Measurements from ENCODE around the gene TMC6.
"Not testable (repeated sequence)": the region's sequence is repeated elsewhere in the genome, so short reads cannot be mapped to it uniquely, and the experiment has no call there.

Gene TMC6

DNA sequence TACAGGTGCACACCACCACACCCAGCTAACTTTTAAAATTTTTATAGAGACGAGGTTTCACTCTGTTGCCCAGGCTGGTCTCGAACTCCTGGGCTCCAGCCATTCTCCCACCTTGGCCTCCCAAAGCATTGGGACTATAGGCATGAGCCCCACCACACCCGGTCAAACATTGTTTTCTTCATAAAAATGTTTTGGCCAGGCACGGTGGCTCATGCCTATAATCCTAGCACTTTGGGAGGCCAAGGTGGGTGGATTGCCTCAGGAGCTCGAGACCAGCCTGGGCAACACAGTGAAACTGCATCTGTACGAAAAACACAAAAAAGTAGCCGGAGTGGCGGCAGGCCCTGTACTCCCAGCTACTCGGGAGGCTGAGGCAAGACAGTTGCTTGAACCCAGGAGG is 12.1 kb downstream of the TMC6 start:
- no peaks in the 10 kb centered on the region for H3K27me3 ChIP-seq (ENCODE audit: low read depth, low read length)
- peaks cover 0 to 6% of the 10 kb centered on the region in 2 donors for H3K36me3 ChIP-seq (ENCODE audit: control insufficient read depth in 1 of 2, insufficient read depth in 2 of 2, low read length in 2 of 2)
- H3K27ac ChIP-seq (ENCODE audit: low read length): no peak overlapping the region
- peaks cover 0 to 11% of the 10 kb centered on the region in 2 donors for H3K4me1 ChIP-seq (ENCODE audit: control insufficient read depth in 1 of 2, insufficient read depth in 2 of 2, low read length in 2 of 2)
- H3K4me3 ChIP-seq (ENCODE audit: low read depth in 1 of 2, low read length in 2 of 2): no peak overlapping the region
- no peaks in the 10 kb centered on the region for H3K9me3 ChIP-seq (ENCODE audit: control insufficient read depth in 1 of 2, low read length in 2 of 2)

DNA sequence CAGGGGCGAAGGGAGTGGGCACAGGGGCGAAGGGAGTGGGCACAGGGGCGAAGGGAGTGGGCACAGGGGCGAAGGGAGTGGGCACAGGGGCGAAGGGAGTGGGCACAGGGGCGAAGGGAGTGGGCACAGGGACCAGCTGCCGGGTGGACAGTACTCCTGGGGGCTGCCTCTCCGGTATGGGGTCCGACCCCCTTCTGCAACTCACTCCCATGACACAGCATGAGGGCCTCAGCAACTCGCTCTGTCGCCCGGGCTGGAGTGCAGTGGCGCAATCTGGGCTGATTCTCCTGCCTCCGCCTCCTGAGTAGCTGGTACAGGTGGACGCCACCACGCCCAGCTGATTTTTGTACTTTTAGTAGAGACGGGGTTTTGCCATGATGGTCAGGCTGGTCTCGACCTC is 12.8 kb downstream of the TMC6 start:
- not testable (repeated sequence) for H3K4me3 ChIP-seq (ENCODE audit: low read depth in 1 of 2, low read length in 2 of 2); H3K27ac ChIP-seq (ENCODE audit: low read length); H3K9me3 ChIP-seq (ENCODE audit: control insufficient read depth in 1 of 2, low read length in 2 of 2); H3K27me3 ChIP-seq (ENCODE audit: low read depth, low read length)
- Histone ChIP-seq H3K36me3 (ENCODE audit: control insufficient read depth in 1 of 2, insufficient read depth in 2 of 2, low read length in 2 of 2) (peaks cover 0 to 12% of the 10 kb centered on the region in 2 donors), H3K4me1 (ENCODE audit: control insufficient read depth in 1 of 2, insufficient read depth in 2 of 2, low read length in 2 of 2) (peaks cover 0 to 11% of the 10 kb centered on the region in 2 donors)

DNA sequence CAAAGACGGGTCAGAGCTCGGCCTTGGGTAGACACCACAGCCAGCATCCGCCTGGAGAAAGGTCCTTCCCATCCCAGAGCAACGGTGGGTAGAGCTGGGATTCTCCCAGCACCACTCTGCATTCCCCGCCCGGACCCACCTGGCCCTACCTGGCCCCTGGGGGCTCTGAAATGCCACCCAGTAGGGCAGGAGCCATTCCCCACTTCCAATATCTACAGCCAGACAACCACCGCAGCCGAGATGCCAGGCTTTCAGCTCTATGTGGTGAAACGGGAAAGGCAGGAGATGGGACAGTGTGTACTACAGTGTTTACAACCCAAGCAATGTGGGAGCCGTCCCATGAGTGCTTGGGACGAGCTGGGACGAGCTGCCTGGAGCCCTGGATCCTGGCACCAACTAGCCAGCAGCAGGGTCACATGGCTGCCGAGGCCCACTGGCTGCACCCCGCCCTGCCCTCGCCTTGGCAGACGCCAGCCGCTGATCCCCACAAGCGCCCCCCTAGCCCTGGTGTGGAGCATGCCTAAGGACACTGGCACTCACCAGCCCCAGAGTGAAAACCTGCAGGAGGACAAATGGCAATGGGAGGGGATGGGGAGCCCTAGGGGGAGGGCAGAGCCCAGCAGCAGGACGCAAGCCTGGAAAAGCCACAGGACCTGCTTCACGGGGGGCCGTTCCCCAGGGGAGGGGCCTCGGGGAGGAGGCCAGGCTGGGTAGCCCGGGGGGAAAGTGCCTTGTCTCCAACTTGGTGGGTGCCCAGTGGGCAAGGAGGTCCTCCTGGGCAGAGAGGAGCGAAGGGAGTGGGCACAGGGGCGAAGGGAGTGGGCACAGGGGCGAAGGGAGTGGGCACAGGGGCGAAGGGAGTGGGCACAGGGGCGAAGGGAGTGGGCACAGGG is 13.5 kb downstream of the TMC6 start:
- peaks cover 0 to 11% of the 10 kb centered on the region in 2 donors for H3K4me1 ChIP-seq (ENCODE audit: control insufficient read depth in 1 of 2, insufficient read depth in 2 of 2, low read length in 2 of 2)
- no peak overlapping the region for H3K27ac ChIP-seq (ENCODE audit: low read length)
- peaks cover 0 to 14% of the 10 kb centered on the region in 2 donors for H3K36me3 ChIP-seq (ENCODE audit: control insufficient read depth in 1 of 2, insufficient read depth in 2 of 2, low read length in 2 of 2)
- no peaks in the 10 kb centered on the region for H3K9me3 ChIP-seq (ENCODE audit: control insufficient read depth in 1 of 2, low read length in 2 of 2)
- H3K27me3 ChIP-seq (ENCODE audit: low read depth, low read length): no peaks in the 10 kb centered on the region
- H3K4me3 ChIP-seq (ENCODE audit: low read depth in 1 of 2, low read length in 2 of 2): no peak overlapping the region

DNA sequence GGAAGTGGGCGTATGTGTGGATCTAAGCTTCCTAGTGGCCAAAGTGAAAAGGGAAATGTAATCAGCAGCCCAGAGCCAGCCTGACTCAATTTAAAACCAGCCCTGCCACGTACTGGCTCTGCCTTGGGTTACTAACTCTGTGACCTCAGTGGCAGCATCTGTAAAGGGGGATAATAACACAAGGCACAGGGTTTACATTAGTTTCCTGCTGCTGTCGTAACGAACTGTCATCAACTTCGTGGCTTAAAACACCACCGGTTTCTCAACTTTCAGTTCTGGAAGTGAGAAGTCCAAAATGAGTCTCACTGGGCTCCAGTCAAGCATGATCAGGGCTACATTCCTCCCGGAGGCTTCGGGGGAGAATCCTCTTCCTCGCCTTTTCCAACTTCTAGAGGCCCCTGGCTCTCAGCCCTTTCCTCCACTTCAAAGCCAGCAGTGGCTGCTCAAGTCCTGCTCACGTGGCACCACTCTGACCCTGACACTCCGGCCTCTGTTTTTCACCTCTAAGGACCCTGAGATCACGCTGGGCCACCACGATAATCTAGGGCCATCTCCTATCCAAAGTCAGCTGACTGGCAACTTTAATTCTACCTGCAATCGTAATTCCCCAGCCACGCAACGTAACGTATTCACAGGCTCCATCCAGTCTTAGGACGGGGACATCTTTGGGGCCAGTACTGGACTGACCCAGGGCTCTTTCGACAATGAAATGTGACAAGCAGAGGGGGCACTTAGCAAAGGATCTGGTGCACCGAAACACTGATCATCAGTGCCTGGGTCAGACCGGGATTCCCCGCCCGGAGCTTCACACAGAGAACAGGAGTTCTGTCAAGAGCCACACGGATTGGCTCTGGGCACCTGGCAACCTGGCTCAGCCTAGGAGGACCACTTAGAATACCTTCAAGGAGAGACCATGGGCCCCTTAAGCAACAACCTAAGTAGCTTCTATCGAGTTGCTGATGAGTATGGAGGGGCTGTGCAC is 14.5 kb downstream of the TMC6 start:
- Histone ChIP-seq H3K27me3 (ENCODE audit: low read depth, low read length) (no peaks in the 10 kb centered on the region), H3K4me3 (ENCODE audit: low read depth in 1 of 2, low read length in 2 of 2) (no peak overlapping the region), H3K9me3 (ENCODE audit: control insufficient read depth in 1 of 2, low read length in 2 of 2) (no peaks in the 10 kb centered on the region), H3K4me1 (ENCODE audit: control insufficient read depth in 1 of 2, insufficient read depth in 2 of 2, low read length in 2 of 2) (peaks cover 0 to 11% of the 10 kb centered on the region in 2 donors), H3K27ac (ENCODE audit: low read length) (no peak overlapping the region), H3K36me3 (ENCODE audit: control insufficient read depth in 1 of 2, insufficient read depth in 2 of 2, low read length in 2 of 2) (peaks cover 5 to 14% of the 10 kb centered on the region in 2 donors)

DNA sequence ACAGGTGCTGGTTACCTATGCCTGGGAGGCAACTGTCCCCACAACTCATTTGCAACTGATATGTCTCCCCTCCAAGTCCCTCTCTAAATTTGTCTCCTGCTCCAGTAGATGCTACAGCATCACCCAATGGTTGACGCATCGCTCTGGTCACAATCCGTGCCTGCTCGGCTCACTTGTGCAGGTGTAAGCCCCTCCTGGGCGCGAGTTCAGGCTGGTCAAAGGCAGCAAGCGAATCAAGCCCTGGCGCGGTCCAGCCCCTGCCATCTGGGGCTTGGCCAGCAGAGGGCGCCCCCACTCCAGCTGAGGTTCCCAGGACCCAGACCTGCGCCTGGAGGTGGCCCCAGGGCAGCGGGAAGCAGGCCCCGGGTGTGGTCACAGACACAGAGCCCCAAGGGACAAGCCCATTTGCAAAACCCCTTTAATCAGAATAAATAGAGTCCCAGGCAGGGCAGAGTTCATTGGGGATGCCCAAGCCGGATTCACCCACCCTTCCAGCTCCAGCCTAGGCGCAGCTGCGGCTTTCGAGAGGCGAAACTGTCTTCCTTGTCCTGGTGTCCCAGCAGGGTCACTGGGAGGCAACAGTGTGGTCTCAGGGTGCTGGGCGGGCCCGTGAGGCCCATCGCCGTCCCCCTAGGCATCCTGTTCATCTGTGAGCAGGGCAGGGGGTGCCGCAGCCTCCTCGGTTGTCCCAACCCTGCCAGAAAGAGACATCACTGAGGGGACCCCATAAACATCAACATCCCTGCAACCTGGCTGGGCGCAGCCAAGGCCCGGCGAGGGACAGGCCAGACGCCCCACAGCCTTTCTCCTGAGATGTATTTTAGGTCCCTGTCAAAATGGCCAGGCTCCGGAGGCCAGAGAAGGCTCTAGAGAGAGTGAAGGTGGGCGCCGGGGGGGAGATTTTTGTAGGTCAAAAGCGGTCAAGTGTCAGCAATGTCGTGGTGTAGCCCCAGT is 15.8 kb downstream of the TMC6 start:
- Histone ChIP-seq H3K36me3 (ENCODE audit: control insufficient read depth in 1 of 2, insufficient read depth in 2 of 2, low read length in 2 of 2) (peaks cover 9 to 14% of the 10 kb centered on the region in 2 donors), H3K9me3 (ENCODE audit: control insufficient read depth in 1 of 2, low read length in 2 of 2) (no peaks in the 10 kb centered on the region), H3K4me3 (ENCODE audit: low read depth in 1 of 2, low read length in 2 of 2) (no peak overlapping the region), H3K27me3 (ENCODE audit: low read depth, low read length) (no peaks in the 10 kb centered on the region), H3K27ac (ENCODE audit: low read length) (no peak overlapping the region), H3K4me1 (ENCODE audit: control insufficient read depth in 1 of 2, insufficient read depth in 2 of 2, low read length in 2 of 2) (peaks cover 0 to 11% of the 10 kb centered on the region in 2 donors)

DNA sequence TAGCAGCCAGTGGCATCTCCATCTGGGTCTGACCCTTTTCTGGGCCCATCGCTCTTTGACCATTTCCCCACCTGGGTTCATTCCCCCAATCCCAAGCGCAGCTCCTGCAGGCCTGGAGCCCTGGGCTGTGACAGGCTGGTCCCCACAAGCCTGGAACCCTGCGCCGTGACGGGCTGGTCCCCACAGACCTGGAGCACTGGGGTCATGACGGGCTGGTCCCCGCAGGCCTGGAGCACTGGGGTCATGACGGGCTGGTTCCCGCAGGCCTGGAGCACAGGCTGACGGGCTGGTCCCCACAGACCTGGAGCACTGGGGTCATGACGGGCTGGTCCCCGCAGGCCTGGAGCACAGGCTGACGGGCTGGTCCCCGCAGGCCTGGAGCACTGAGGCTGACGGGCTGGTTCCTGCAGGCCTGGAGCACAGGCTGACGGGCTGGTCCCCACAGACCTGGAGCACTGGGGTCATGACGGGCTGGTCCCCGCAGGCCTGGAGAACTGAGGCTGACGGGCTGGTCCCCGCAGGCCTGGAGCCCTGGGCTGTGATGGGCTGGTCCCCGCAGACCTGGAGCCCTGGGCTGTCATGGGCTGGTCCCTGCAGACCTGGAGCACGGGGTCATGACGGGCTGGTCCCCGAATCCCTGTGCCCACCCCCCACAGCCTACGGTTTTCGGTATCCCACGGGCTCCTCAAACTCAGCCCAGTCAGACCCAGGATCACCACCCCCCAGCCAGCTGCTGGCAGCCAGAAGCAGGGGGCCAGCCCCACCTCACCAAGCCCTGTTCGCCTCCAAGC is 16.6 kb downstream of the TMC6 start:
- peaks cover 0 to 14% of the 10 kb centered on the region in 2 donors for H3K4me1 ChIP-seq (ENCODE audit: control insufficient read depth in 1 of 2, insufficient read depth in 2 of 2, low read length in 2 of 2)
- H3K36me3 ChIP-seq (ENCODE audit: control insufficient read depth in 1 of 2, insufficient read depth in 2 of 2, low read length in 2 of 2): peaks cover 12 to 14% of the 10 kb centered on the region in 2 donors
- H3K27ac ChIP-seq (ENCODE audit: low read length): no peak overlapping the region
- H3K4me3 ChIP-seq (ENCODE audit: low read depth in 1 of 2, low read length in 2 of 2): no peak overlapping the region
- H3K9me3 ChIP-seq (ENCODE audit: control insufficient read depth in 1 of 2, low read length in 2 of 2): no peaks in the 10 kb centered on the region
- no peaks in the 10 kb centered on the region for H3K27me3 ChIP-seq (ENCODE audit: low read depth, low read length)

DNA sequence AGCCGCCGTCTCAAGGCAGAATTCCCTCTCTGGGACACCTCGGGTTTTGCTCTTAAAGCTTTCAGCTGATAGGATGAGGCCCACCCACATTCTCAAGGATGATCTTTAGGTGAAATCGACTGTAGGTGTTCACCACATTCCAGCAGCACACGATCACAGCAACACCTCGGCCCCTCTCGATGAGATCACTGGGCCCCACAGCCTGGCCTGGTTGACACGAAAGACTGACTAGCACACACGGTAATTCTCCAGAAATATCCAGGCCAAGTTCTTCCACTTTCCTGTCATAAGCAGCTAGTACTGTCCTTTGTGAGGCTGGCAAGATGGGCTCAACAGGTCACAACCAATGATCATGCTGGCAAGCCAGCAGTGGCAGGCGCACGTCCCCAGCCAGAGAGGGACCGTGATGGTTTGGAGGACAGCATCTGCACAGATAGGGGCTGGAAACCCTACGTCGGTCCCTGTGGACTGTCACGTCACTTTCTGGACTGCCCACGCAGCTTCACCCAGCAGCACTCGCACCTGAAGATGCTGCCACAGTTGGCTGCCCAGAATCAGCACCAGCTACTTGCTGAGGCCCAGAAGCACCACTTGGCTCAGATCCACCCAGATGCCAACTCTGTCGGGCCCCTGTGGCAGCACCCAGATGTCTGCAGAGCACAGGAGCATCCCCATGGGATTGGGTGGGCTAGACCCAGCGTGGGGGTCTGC is 17.4 kb downstream of the TMC6 start:
- H3K9me3 ChIP-seq (ENCODE audit: control insufficient read depth in 1 of 2, low read length in 2 of 2): no peaks in the 10 kb centered on the region
- peaks cover 0 to 14% of the 10 kb centered on the region in 2 donors for H3K4me1 ChIP-seq (ENCODE audit: control insufficient read depth in 1 of 2, insufficient read depth in 2 of 2, low read length in 2 of 2)
- H3K4me3 ChIP-seq (ENCODE audit: low read depth in 1 of 2, low read length in 2 of 2): no peak overlapping the region
- peaks cover 12 to 14% of the 10 kb centered on the region in 2 donors for H3K36me3 ChIP-seq (ENCODE audit: control insufficient read depth in 1 of 2, insufficient read depth in 2 of 2, low read length in 2 of 2)
- no peak overlapping the region for H3K27ac ChIP-seq (ENCODE audit: low read length)
- no peaks in the 10 kb centered on the region for H3K27me3 ChIP-seq (ENCODE audit: low read depth, low read length)

DNA sequence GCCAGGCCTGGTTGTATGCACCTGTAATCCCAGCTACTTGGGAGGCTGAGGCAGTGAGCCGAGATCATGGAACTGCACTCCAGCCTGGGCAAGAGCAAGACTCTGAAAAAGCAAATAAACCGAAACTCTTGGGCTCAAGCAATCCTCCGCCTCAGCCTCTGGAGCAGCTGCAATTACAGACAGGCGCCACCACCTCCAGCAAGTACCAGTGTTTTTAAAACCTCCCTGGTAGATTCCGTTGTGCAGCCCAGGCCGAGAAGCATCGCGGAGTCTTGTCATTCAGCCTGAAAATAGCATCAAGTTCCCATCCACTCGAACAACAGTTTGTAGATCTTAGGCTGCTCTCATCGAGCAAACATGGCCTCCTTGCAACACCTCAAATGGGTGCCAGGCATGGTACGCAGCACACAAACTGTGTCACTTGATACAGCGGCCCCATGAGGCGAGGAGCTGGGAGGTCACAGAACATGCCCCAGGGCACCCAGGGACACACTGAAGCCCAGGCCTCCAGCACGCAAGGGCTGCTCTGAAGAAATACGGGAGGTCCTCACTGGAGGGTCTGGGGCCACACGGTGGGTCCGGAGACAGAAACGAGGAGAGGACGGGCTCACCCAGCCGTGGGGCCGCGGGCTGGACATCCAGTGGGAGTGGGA is 18.1 kb downstream of the TMC6 start:
- no peaks in the 10 kb centered on the region for H3K9me3 ChIP-seq (ENCODE audit: control insufficient read depth in 1 of 2, low read length in 2 of 2)
- peaks cover 12 to 14% of the 10 kb centered on the region in 2 donors for H3K36me3 ChIP-seq (ENCODE audit: control insufficient read depth in 1 of 2, insufficient read depth in 2 of 2, low read length in 2 of 2)
- H3K4me1 ChIP-seq (ENCODE audit: control insufficient read depth in 1 of 2, insufficient read depth in 2 of 2, low read length in 2 of 2): peaks cover 0 to 14% of the 10 kb centered on the region in 2 donors
- no peak overlapping the region for H3K27ac ChIP-seq (ENCODE audit: low read length)
- H3K27me3 ChIP-seq (ENCODE audit: low read depth, low read length): no peaks in the 10 kb centered on the region
- no peak overlapping the region for H3K4me3 ChIP-seq (ENCODE audit: low read depth in 1 of 2, low read length in 2 of 2)

DNA sequence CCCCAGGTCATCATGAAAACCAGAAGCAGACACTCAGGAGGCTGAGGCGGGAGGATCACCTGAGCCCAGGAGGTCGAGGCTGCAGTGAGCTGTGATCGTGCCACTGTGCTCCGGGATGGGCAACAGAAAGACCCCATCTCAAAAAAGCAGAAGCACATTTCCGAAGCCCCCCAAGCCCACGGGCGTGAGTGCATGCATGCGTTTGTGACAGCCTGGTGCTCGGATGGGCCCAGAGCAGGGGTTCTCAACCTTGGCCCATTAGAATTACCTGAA is 19.1 kb downstream of the TMC6 start:
- H3K36me3 ChIP-seq (ENCODE audit: control insufficient read depth in 1 of 2, insufficient read depth in 2 of 2, low read length in 2 of 2): peaks cover 13 to 16% of the 10 kb centered on the region in 2 donors
- no peaks in the 10 kb centered on the region for H3K27me3 ChIP-seq (ENCODE audit: low read depth, low read length)
- no peak overlapping the region for H3K4me3 ChIP-seq (ENCODE audit: low read depth in 1 of 2, low read length in 2 of 2)
- no peak overlapping the region for H3K27ac ChIP-seq (ENCODE audit: low read length)
- H3K9me3 ChIP-seq (ENCODE audit: control insufficient read depth in 1 of 2, low read length in 2 of 2): no peaks in the 10 kb centered on the region
- H3K4me1 ChIP-seq (ENCODE audit: control insufficient read depth in 1 of 2, insufficient read depth in 2 of 2, low read length in 2 of 2): peaks cover 0 to 14% of the 10 kb centered on the region in 2 donors
